Naive thymus-derived CD4-positive, alpha-beta T cell (primary cell): Measurements from ENCODE around the gene HLA-DPA1. TPM values are rescaled to one million over a fixed set of nuclear protein-coding genes. Genes with fewer than 3 reads are reported as not detected.

Experiments
- ATAC-seq: fragments of 150-1000 bp; cut with Tn5 transposase; 2 replicates; pipeline ENCODE4 v1.10.0; 2021; ENCODE audit warnings: mild to moderate bottlenecking, moderate library complexity
- CTCF ChIA-PET: fragments of 350-600 bp; sonication (Branson Sonifier 250); formaldehyde crosslinking; loops from one replicate; lab custom pipeline; 2021; ENCODE audit warnings: antibody characterized with exemption; lab: Charles Lee
- POLR2A ChIA-PET: fragments of 350-600 bp; sonication (Branson Sonifier 250); formaldehyde crosslinking; loops from one replicate; lab custom pipeline; 2021; ENCODE audit warnings: antibody characterized with exemption, inconsistent platforms; lab: Charles Lee
- DNase-seq, 9 donors: peaks; one replicate each; pipeline versions ENCODE4 v3.0.0 to v3.0.0-alpha.2; 2020 to 2022; ENCODE audit warnings: mixed read lengths in 1 of 9
- H3K27ac ChIP-seq: one replicate; pipeline ENCODE4 v1.7.0; 2013; ENCODE audit warnings: mild to moderate bottlenecking, low read depth, low read length, moderate library complexity
- H3K27me3 ChIP-seq, 2 donors: one replicate each; pipeline ENCODE4 v1.7.0; 2013; ENCODE audit warnings: low read length in 2 of 2, mild to moderate bottlenecking in 2 of 2, moderate library complexity in 2 of 2; ENCODE audit not compliant: control insufficient read depth in 2 of 2, insufficient read depth in 2 of 2
- H3K36me3 ChIP-seq, 3 experiments: 1 replicate in 2 of 3; 2 replicates in 1 of 3; pipeline ENCODE4 v1.7.0; 2013; ENCODE audit warnings: low read length in 3 of 3, mild to moderate bottlenecking in 3 of 3, moderate library complexity in 1 of 3; ENCODE audit not compliant: insufficient read depth in 3 of 3, control insufficient read depth in 2 of 3
- H3K4me1 ChIP-seq, 2 donors: one replicate each; pipeline ENCODE4 v1.7.0; 2013; ENCODE audit warnings: low read length in 2 of 2, mild to moderate bottlenecking in 2 of 2, moderate library complexity in 1 of 2; ENCODE audit not compliant: control insufficient read depth in 2 of 2, insufficient read depth in 2 of 2
- H3K4me3 ChIP-seq: 2 replicates; pipeline ENCODE4 v1.7.0; 2013; ENCODE audit warnings: mild to moderate bottlenecking, low read length
- H3K9me3 ChIP-seq, 3 experiments: 1 replicate in 2 of 3; 2 replicates in 1 of 3; pipeline ENCODE4 v1.7.0; 2013; ENCODE audit warnings: low read length in 3 of 3; ENCODE audit not compliant: control insufficient read depth in 2 of 3
- H3K27ac Mint-ChIP-seq, 9 donors: one replicate each; pipeline ENCODE4 v1.8.0; 2020 to 2022; ENCODE audit warnings: mixed read lengths in 9 of 9, mild to moderate bottlenecking in 8 of 9, moderate library complexity in 5 of 9, inconsistent platforms in 2 of 9
- H3K27me3 Mint-ChIP-seq, 5 donors: one replicate each; pipeline ENCODE4 v1.8.0; 2021 to 2022; ENCODE audit warnings: mixed read lengths in 5 of 5, mild to moderate bottlenecking in 1 of 5
- H3K36me3 Mint-ChIP-seq, 5 donors: one replicate each; pipeline ENCODE4 v1.8.0; 2020 to 2022; ENCODE audit warnings: mixed read lengths in 5 of 5, mild to moderate bottlenecking in 3 of 5, inconsistent platforms in 1 of 5
- H3K4me1 Mint-ChIP-seq, 7 donors: one replicate each; pipeline ENCODE4 v1.8.0; 2020 to 2022; ENCODE audit warnings: mixed read lengths in 7 of 7, mild to moderate bottlenecking in 3 of 7, inconsistent platforms in 1 of 7
- H3K4me3 Mint-ChIP-seq, 10 donors: one replicate each; pipeline ENCODE4 v1.8.0; 2020 to 2022; ENCODE audit warnings: mild to moderate bottlenecking in 10 of 10, mixed read lengths in 10 of 10, moderate library complexity in 6 of 10, inconsistent platforms in 2 of 10
- H3K9me3 Mint-ChIP-seq, 11 donors: one replicate each; pipeline ENCODE4 v1.8.0; 2020 to 2022; ENCODE audit warnings: mixed read lengths in 11 of 11, mild to moderate bottlenecking in 4 of 11, inconsistent platforms in 1 of 11, moderate library complexity in 1 of 11
- intact Hi-C, 2 donors: fragments of 100-400 bp; cut with micrococcal nuclease; formaldehyde crosslinking; loops; one replicate each; pipeline ENCODE4 v1.15.1; 2023
- polyA plus RNA-seq, 2 donors: library from polyadenylated mRNA; unstranded; fragments of 300-500 nt; fragmentation: Illumina TruSeq; gene quantifications; one replicate each; pipeline ENCODE4 v1.2.3, GENCODE V29; 2021
- total RNA-seq, 6 experiments: library from RNA in 5 of 6; stranded (reverse) in 5 of 6; gene quantifications; 1 replicate in 5 of 6; 2 replicates in 1 of 6; pipeline ENCODE4 v1.2.3 and lab custom pipeline; 2021 to 2026

The HLA-DPA1 gene
- total and polyA plus RNA-seq, 7 experiments from 2014 or later: 20.2 to 295 (median 45.6) TPM

DNA sequence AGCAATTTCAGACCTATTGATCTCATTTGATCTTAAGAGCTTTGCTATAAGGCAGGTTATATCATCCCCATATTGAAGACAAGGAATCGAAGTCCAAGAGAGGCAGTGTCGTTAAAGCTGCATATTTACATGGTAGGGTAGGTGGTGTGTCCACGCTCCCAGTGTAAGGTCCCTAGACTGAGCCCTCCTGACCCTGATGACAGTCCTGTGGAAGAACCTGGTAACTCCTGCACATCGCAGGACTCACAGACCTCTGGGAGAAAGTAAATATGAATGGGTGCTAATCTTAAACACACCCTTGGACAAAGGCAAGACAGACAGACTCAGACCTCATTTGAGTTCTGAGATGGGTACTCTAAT lies 1.7 kb upstream of the HLA-DPA1 start:
- Histone ChIP-seq H3K4me3 (peak overlapping the region; percentile 74), H3K4me1 (peaks cover 5 to 44% of the 10 kb centered on the region in 2 donors), H3K27ac (peak overlapping the region; percentile 52), H3K36me3 (no peaks in the 10 kb centered on the region), H3K9me3 (no peaks in the 10 kb centered on the region), H3K27me3 (no peaks in the 10 kb centered on the region)
- Mint-ChIP-seq H3K4me3 (peak overlapping the region in 8 of 10 donors; percentile 14 to 91 (median 70)), H3K36me3 (peaks cover 0 to 3% (median 0%) of the 10 kb centered on the region in 5 donors), H3K4me1 (peaks cover 31 to 65% (median 54%) of the 10 kb centered on the region in 7 donors), H3K9me3 (peaks cover 0 to 1% (median 0%) of the 10 kb centered on the region in 11 donors), H3K27ac (peak overlapping the region; percentile 32 to 93 (median 76)), H3K27me3 (peaks cover 0 to 11% (median 2%) of the 10 kb centered on the region in 5 donors)
- CTCF ChIA-PET: interaction anchor here (0.9 kb wide), 1 partner anchor 62 kb away, joined by 3 read pairs; no protein-coding TSS in a partner anchor
- POLR2A ChIA-PET: interaction anchor here (0.9 kb wide), 1 partner anchor 103 kb away, joined by 5 read pairs; no protein-coding TSS in a partner anchor
- intact Hi-C loops: loop anchor here in 1 of 2 donors (10.0 kb wide), 1 partner anchor 180 kb away; no protein-coding TSS in a partner anchor
- ATAC-seq (no peak), DNase-seq (no peak)

DNA sequence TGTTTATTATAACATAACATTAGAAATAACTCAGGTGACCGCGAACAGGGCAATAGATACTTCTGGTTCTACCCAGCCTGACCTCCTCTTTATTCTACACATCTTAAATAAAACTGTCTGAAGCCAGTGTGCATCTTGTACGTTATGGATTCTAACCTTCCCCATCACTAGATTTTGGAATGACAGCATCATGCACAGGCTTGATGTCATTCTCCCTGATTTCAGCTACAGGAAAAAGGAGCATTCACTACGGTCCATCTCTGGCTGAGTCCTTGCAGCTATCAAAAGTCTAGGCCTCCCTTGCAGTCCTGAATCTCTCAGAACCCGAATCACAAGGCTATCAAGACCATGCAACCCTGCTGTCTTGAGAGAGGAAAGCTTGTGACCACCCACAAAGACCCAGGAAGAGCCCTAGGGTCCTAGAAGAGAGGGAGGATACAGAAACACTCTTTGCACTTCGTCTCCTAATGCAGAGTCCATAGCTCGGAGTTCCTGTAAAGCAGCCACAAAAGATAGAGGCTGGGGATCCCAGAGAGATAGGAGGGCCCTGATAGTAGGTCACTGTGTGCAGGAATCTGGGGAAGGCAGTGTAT lies 845 bp downstream of the HLA-DPA1 start:
- no peaks in the 10 kb centered on the region for H3K27me3 ChIP-seq
- Mint-ChIP-seq H3K4me1 (peaks cover 15 to 51% (median 40%) of the 10 kb centered on the region in 7 donors), H3K9me3 (peaks cover 0 to 1% (median 0%) of the 10 kb centered on the region in 11 donors), H3K36me3 (peaks cover 0 to 17% (median 7%) of the 10 kb centered on the region in 5 donors), H3K4me3 (peak overlapping the region; percentile 30 to 96 (median 74)), H3K27me3 (peaks cover 0 to 6% (median 5%) of the 10 kb centered on the region in 5 donors), H3K27ac (peak overlapping the region in 1 of 9 donors; percentile 55)
- ATAC-seq (no peak), DNase-seq (no peak)
- intact Hi-C loops: loop anchor here (2.0 to 10.0 kb wide), 5 partner anchors 44 to 178 kb away; no protein-coding TSS in a partner anchor
- H3K4me3 ChIP-seq: peak overlapping the region; percentile 68
- H3K27ac ChIP-seq: no peak overlapping the region
- H3K36me3 ChIP-seq: peaks cover 0 to 9% (median 4%) of the 10 kb centered on the region in 3 experiments
- ChIA-PET CTCF (interaction anchor here (1.1 kb wide), 1 partner anchor 73 kb away, joined by 3 read pairs; no protein-coding TSS in a partner anchor), POLR2A (interaction anchor here (1.1 kb wide), 1 partner anchor 119 kb away, joined by 3 read pairs; no protein-coding TSS in a partner anchor)
- H3K4me1 ChIP-seq: peaks cover 5 to 27% of the 10 kb centered on the region in 2 donors
- no peaks in the 10 kb centered on the region for H3K9me3 ChIP-seq

DNA sequence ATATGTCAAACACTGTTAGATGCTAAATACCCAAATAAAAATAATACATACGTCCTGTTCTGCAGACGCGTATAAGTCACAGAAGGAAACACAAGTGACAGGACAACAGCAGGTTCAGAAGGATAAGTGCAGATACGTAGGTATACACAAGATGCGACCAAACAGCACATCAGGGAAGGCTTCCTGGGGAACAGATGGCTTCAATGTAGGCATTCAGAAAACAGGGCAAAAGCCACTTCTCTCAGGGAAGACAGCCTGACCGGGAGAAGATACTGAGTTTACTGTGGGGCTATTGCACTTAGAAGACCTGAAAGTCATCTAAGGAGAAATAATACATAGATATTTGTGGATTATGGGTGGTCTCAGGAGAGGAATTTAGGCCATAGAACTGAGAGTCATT lies 1.9 kb downstream of the HLA-DPA1 start:
- ChIA-PET CTCF (no interaction called here), POLR2A (no interaction called here)
- peak overlapping the region in 5 of 10 donors; percentile 1 to 96 (median 85) for H3K4me3 Mint-ChIP-seq
- peaks cover 0 to 7% (median 0%) of the 10 kb centered on the region in 11 donors for H3K9me3 Mint-ChIP-seq
- Histone ChIP-seq H3K36me3 (peaks cover 0 to 9% (median 4%) of the 10 kb centered on the region in 3 experiments), H3K4me1 (peaks cover 5 to 25% of the 10 kb centered on the region in 2 donors), H3K27ac (no peak overlapping the region), H3K9me3 (no peaks in the 10 kb centered on the region), H3K4me3 (no peak overlapping the region), H3K27me3 (no peaks in the 10 kb centered on the region)
- no peak for ATAC-seq
- peaks cover 0 to 6% (median under 1%) of the 10 kb centered on the region in 5 donors for H3K27me3 Mint-ChIP-seq
- H3K27ac Mint-ChIP-seq: peak overlapping the region in 2 of 9 donors; percentile 4 to 31
- H3K36me3 Mint-ChIP-seq: peaks cover 0 to 27% (median 7%) of the 10 kb centered on the region in 5 donors
- DNase-seq: no peak
- intact Hi-C loops: loop anchor here (5.0 to 10.0 kb wide), 3 partner anchors 54 to 177 kb away; no protein-coding TSS in a partner anchor
- H3K4me1 Mint-ChIP-seq: peaks cover 9 to 43% (median 34%) of the 10 kb centered on the region in 7 donors

GRCh38 chr6:33070909-33071308 lies 2.5 kb downstream of the HLA-DPA1 start:
- Histone ChIP-seq H3K27ac (no peak overlapping the region), H3K27me3 (no peaks in the 10 kb centered on the region), H3K9me3 (no peaks in the 10 kb centered on the region), H3K4me1 (peaks cover 5 to 25% of the 10 kb centered on the region in 2 donors), H3K36me3 (peaks cover 0 to 9% (median 4%) of the 10 kb centered on the region in 3 experiments), H3K4me3 (no peak overlapping the region)
- no peak overlapping the region for H3K4me3 Mint-ChIP-seq
- H3K4me1 Mint-ChIP-seq: peaks cover 9 to 37% (median 31%) of the 10 kb centered on the region in 7 donors
- intact Hi-C loops: loop anchor here (5.0 to 10.0 kb wide), 3 partner anchors 54 to 176 kb away; no protein-coding TSS in a partner anchor
- no peak for ATAC-seq
- no peak for DNase-seq
- peaks cover 0 to 34% (median 7%) of the 10 kb centered on the region in 5 donors for H3K36me3 Mint-ChIP-seq
- ChIA-PET CTCF (no interaction called here), POLR2A (no interaction called here)
- H3K27ac Mint-ChIP-seq: no peak overlapping the region
- H3K9me3 Mint-ChIP-seq: peaks cover 0 to 14% (median 0%) of the 10 kb centered on the region in 11 donors
- H3K27me3 Mint-ChIP-seq: peaks cover 0 to 6% (median 2%) of the 10 kb centered on the region in 5 donors

DNA sequence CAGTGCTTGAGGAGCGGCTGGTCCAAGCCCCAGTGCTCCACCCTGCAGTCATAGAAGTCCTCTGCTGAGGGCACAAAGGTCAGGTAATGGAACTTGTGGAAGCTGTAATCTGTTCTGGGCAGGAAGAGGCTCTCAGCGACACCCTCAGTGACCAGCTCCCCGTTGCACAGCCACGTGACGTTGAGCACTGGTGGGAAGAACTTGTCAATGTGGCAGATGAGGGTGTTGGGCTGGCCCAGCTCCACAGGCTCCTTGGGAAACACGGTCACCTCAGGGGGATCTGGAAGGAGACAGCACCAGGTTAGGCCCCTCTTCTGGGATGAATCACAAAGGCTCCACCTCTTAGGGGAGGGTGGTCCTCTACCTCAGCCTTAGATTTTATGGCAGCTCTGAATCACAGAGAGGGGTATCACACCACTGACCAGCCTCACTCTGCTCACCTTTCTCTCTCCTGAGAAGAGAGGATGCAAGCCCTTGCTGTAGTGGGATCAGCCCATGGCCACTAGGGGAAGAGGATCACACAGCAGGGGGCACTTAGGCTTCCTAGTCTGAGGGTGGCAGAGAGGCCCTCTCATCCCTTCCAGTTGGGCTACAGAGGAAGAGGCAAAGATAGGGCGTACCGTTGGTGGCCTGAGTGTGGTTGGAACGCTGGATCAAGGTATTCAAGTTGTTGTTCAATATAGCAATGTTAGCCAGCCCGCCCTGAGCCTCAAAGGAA lies 4.3 kb downstream of the HLA-DPA1 start:
- ChIA-PET CTCF (no interaction called here), POLR2A (no interaction called here)
- no peak overlapping the region for H3K4me3 Mint-ChIP-seq
- peaks cover 0 to 35% (median 11%) of the 10 kb centered on the region in 5 donors for H3K36me3 Mint-ChIP-seq
- no peak overlapping the region for H3K27ac ChIP-seq
- peaks cover 0 to 9% (median 7%) of the 10 kb centered on the region in 3 experiments for H3K36me3 ChIP-seq
- H3K4me1 ChIP-seq: peaks cover 0 to 20% of the 10 kb centered on the region in 2 donors
- ATAC-seq: no peak
- peaks cover 9 to 27% (median 22%) of the 10 kb centered on the region in 7 donors for H3K4me1 Mint-ChIP-seq
- no peaks in the 10 kb centered on the region for H3K9me3 ChIP-seq
- peaks cover 0 to 6% (median 2%) of the 10 kb centered on the region in 5 donors for H3K27me3 Mint-ChIP-seq
- no peak overlapping the region for H3K4me3 ChIP-seq
- no peaks in the 10 kb centered on the region for H3K27me3 ChIP-seq
- no peak overlapping the region for H3K27ac Mint-ChIP-seq
- DNase-seq: no peak
- H3K9me3 Mint-ChIP-seq: peaks cover 0 to 14% (median 0%) of the 10 kb centered on the region in 11 donors
- intact Hi-C loops: no loop called here

DNA sequence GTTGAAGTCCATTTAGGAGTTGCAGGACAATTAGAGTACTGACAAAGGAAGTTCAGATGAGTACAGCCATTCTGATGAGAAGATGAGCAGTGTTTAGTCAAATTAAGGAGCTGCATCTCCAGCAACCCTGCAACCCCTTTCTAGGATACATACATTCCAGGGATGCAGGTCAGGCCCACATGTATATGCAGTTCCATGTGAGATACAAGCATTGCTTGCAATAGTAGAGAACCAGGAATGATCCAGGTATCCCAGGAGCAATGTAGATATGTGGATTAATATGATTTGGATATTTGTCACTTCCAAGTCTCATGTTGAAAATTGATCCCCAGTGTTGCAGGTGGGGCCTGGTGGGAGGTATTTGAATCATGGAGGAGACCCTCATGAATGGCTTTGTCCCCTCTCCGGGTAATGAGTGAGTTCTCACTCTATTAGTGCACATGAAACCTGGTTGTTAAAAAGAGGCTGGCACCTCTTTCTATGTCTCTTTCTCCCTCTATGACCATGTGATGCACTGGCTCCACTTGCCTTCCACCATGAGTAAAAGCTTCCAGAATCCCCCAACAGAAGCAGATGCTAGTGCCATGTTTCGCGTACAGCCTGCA lies 6.4 kb downstream of the HLA-DPA1 start:
- Mint-ChIP-seq H3K4me1 (peaks cover 0 to 15% (median 8%) of the 10 kb centered on the region in 7 donors), H3K9me3 (peaks cover 0 to 14% (median 0%) of the 10 kb centered on the region in 11 donors), H3K27ac (no peak overlapping the region), H3K27me3 (peaks cover 0 to 6% (median 4%) of the 10 kb centered on the region in 5 donors), H3K4me3 (no peak overlapping the region), H3K36me3 (peaks cover 0 to 35% (median 11%) of the 10 kb centered on the region in 5 donors)
- intact Hi-C loops: no loop called here
- Histone ChIP-seq H3K27me3 (no peaks in the 10 kb centered on the region), H3K36me3 (peaks cover 0 to 9% (median 7%) of the 10 kb centered on the region in 3 experiments), H3K27ac (no peak overlapping the region), H3K9me3 (no peaks in the 10 kb centered on the region), H3K4me3 (no peak overlapping the region), H3K4me1 (peaks cover 0 to 11% of the 10 kb centered on the region in 2 donors)
- ATAC-seq (no peak), DNase-seq (no peak)
- POLR2A ChIA-PET: interaction anchor here (0.6 kb wide), 1 partner anchor 69 kb away, joined by 12 read pairs; no protein-coding TSS in a partner anchor
- CTCF ChIA-PET: no interaction called here
